Peyer's patch (tissue), 4 donors: ENCODE measurements around the gene SORBS1. TPM values are rescaled to one million over a fixed set of nuclear protein-coding genes. Genes with fewer than 3 reads are reported as not detected.

Experiments used
- DNase-seq, 3 donors: peaks; one replicate each; pipeline ENCODE4 v3.0.0-alpha.2; 2017 to 2019
- H3K27ac ChIP-seq, 4 donors: fragments of 200-600 bp; sonication (generic); one replicate each; pipeline ENCODE4 v1.5.1; 2016 to 2019
- H3K27me3 ChIP-seq, 2 donors: fragments of 200-600 bp; sonication (generic); one replicate each; pipeline ENCODE4 v1.5.1; 2019
- H3K36me3 ChIP-seq, 3 donors: fragments of 200-600 bp; sonication (generic); one replicate each; pipeline ENCODE4 v1.5.1; 2016 to 2019
- H3K4me1 ChIP-seq, 4 donors: fragments of 200-600 bp; sonication (generic); one replicate each; pipeline ENCODE4 v1.5.1; 2016 to 2019
- H3K4me3 ChIP-seq, 4 donors: fragments of 200-600 bp; sonication (generic); 1 replicate in 3 of 4; 2 replicates in 1 of 4; pipeline ENCODE4 v1.5.1; 2016 to 2019; ENCODE audit warnings: mild to moderate bottlenecking in 1 of 4
- H3K9me3 ChIP-seq, 4 donors: fragments of 200-600 bp; sonication (generic); one replicate each; pipeline ENCODE4 v1.5.1; 2016 to 2019; ENCODE audit warnings: mild to moderate bottlenecking in 1 of 4
- POLR2A ChIP-seq, 2 donors: fragments of 450-650 bp; IDR thresholded peaks; one replicate each; pipeline ENCODE4 v1.5.1; 2017; ENCODE audit warnings: antibody characterized with exemption in 2 of 2, mild to moderate bottlenecking in 2 of 2, moderate library complexity in 2 of 2
- total RNA-seq, 4 donors: library from RNA; depleted of rRNA; stranded (reverse); fragments of >200 nt; gene quantifications; one replicate each; pipeline ENCODE4 v1.1.0, GENCODE V29; 2016
- TF ChIP-seq, protein P1 (sequence below), 6 experiments: fragments of 450-650 bp in 4 of 6; fragments of 200-600 bp in 2 of 6; sonication (generic) in 1 of 6; IDR thresholded peaks; one replicate each; pipeline ENCODE4 v1.5.1; 2017 to 2019; ENCODE audit warnings: antibody characterized with exemption in 6 of 6, mild to moderate bottlenecking in 3 of 6, moderate library complexity in 1 of 6

SORBS1 gene
- total RNA-seq, 4 donors from 2014 or later: 34.3 to 57.1 (median 48.7) TPM

DNA sequence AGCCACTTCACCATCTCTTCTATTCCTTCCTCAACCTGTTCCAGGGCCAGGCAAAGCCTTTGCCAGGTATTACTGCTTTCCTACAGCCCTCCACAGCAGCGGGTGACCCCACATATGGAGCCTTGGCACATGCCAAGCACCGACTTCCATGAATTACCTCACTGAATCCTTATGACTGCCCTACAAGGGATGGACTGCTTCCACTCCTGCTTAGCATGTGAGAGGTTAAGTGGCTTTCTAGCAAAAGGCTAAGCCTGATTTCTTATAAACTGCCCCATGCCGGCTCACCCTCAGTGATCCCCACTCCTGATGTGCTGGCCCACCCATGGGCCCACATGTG lies 226.4 kb downstream of the SORBS1 start:
- Histone ChIP-seq H3K9me3 (no peaks in the 10 kb centered on the region), H3K27ac (peak overlapping the region; percentile 6 to 90 (median 62)), H3K4me3 (no peak overlapping the region), H3K27me3 (no peaks in the 10 kb centered on the region), H3K4me1 (peaks cover 0 to 9% (median 0%) of the 10 kb centered on the region in 4 donors), H3K36me3 (no peaks in the 10 kb centered on the region)
- DNase-seq: peak in 1 of 3 donors; percentile 21
- TF ChIP-seq POLR2A (IDR thresholded peaks at IDR 0.05): no peak
- TF ChIP-seq, protein P1, sequence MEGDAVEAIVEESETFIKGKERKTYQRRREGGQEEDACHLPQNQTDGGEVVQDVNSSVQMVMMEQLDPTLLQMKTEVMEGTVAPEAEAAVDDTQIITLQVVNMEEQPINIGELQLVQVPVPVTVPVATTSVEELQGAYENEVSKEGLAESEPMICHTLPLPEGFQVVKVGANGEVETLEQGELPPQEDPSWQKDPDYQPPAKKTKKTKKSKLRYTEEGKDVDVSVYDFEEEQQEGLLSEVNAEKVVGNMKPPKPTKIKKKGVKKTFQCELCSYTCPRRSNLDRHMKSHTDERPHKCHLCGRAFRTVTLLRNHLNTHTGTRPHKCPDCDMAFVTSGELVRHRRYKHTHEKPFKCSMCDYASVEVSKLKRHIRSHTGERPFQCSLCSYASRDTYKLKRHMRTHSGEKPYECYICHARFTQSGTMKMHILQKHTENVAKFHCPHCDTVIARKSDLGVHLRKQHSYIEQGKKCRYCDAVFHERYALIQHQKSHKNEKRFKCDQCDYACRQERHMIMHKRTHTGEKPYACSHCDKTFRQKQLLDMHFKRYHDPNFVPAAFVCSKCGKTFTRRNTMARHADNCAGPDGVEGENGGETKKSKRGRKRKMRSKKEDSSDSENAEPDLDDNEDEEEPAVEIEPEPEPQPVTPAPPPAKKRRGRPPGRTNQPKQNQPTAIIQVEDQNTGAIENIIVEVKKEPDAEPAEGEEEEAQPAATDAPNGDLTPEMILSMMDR (IDR thresholded peaks at IDR 0.05): no peak

GRCh38 chr10:95333997-95334804 lies 227.0 kb downstream of the SORBS1 start:
- no peaks in the 10 kb centered on the region for H3K36me3 ChIP-seq
- TF ChIP-seq, protein P1 (IDR thresholded peaks at IDR 0.05): no peak
- no peak for TF ChIP-seq POLR2A (IDR thresholded peaks at IDR 0.05)
- H3K4me1 ChIP-seq: peaks cover 0 to 9% (median 0%) of the 10 kb centered on the region in 4 donors
- H3K9me3 ChIP-seq: no peaks in the 10 kb centered on the region
- H3K4me3 ChIP-seq: no peak overlapping the region
- peak in 1 of 3 donors; percentile 81 for DNase-seq
- peak overlapping the region; percentile 40 to 90 (median 72) for H3K27ac ChIP-seq
- H3K27me3 ChIP-seq: no peaks in the 10 kb centered on the region

GRCh38 chr10:95332666-95333249 lies 228.4 kb downstream of the SORBS1 start:
- peak overlapping the region in 1 of 4 donors; percentile 90 for H3K27ac ChIP-seq
- peak in 1 of 3 donors; percentile 30 for DNase-seq
- TF ChIP-seq, protein P1 (IDR thresholded peaks at IDR 0.05): no peak
- no peak for TF ChIP-seq POLR2A (IDR thresholded peaks at IDR 0.05)
- H3K27me3 ChIP-seq: no peaks in the 10 kb centered on the region
- H3K4me1 ChIP-seq: peaks cover 0 to 9% (median 0%) of the 10 kb centered on the region in 4 donors
- H3K4me3 ChIP-seq: no peak overlapping the region
- H3K36me3 ChIP-seq: no peaks in the 10 kb centered on the region
- H3K9me3 ChIP-seq: no peaks in the 10 kb centered on the region

DNA sequence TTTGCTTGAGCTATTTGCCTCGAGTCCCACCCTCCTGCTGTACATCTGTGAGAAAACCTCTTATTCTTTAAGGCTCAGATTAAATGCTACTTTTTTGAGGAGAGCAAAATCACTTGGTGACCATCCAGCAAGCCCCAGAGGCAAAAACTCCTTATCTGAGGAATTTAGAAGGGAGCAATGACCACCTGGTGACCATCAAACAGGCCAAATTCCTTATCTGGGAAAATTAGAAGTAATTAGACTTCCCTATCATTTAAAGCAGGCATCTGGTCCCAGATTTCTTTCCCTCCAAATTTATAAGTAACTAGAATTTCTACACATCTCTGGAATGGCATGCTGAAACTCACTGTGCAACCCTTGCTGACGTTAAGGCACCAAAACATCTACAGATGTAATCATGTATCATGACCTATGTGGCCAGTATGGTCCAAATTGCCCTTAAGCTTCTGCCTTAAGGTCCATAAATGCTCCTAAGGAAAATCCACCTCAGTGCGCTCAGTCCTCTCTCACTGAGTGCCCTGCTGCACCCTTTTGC lies 229.5 kb downstream of the SORBS1 start:
- Histone ChIP-seq H3K27ac (peak overlapping the region in 1 of 4 donors; percentile 23), H3K4me3 (no peak overlapping the region), H3K4me1 (peaks cover 0 to 14% (median 0%) of the 10 kb centered on the region in 4 donors), H3K27me3 (no peaks in the 10 kb centered on the region), H3K36me3 (no peaks in the 10 kb centered on the region), H3K9me3 (no peaks in the 10 kb centered on the region)
- no peak for DNase-seq
- TF ChIP-seq, protein P1 (IDR thresholded peaks at IDR 0.05): no peak
- TF ChIP-seq POLR2A (IDR thresholded peaks at IDR 0.05): no peak

DNA sequence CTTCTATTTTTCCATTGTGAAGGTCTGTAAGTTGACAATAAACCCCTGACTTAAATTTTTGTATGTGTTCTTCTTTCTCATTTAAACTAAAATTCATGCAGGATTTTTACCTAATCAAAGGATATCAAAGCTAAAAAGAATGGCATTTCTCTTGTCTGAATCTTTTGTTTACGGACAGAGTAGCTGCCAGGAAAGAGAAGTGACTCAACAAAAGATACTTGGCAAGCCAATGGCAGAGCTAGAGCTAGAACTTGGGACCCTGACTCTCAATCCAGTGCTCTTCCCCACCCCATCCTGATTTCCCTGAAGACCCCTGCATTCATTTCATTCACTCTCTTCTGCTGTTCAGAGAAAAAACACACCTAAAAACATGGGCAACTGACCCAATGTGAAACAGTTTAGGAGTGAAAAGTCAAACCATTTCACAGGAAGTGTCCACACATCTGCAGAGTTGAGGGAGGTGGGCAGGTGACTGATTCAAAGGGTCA lies 230.2 kb downstream of the SORBS1 start:
- TF ChIP-seq POLR2A (IDR thresholded peaks at IDR 0.05): no peak
- TF ChIP-seq, protein P1 (IDR thresholded peaks at IDR 0.05): no peak
- H3K9me3 ChIP-seq: no peaks in the 10 kb centered on the region

More for the DNA sequence above, 230.2 kb downstream of the SORBS1 start:
- no peak for DNase-seq
- Histone ChIP-seq H3K36me3 (no peaks in the 10 kb centered on the region), H3K27ac (peak overlapping the region in 1 of 4 donors; percentile 23), H3K27me3 (no peaks in the 10 kb centered on the region), H3K4me3 (no peak overlapping the region), H3K4me1 (peaks cover 0 to 14% (median 0%) of the 10 kb centered on the region in 4 donors)
